Measurements from ENCODE around the gene S100PBP. TPM values are rescaled to one million over a fixed set of nuclear protein-coding genes. Genes with fewer than 3 reads are reported as not detected.

Gene S100PBP
- total and polyA plus RNA-seq, 4 experiments from 2014 or later = 6.5 to 65.5 (median 38.6) TPM

DNA sequence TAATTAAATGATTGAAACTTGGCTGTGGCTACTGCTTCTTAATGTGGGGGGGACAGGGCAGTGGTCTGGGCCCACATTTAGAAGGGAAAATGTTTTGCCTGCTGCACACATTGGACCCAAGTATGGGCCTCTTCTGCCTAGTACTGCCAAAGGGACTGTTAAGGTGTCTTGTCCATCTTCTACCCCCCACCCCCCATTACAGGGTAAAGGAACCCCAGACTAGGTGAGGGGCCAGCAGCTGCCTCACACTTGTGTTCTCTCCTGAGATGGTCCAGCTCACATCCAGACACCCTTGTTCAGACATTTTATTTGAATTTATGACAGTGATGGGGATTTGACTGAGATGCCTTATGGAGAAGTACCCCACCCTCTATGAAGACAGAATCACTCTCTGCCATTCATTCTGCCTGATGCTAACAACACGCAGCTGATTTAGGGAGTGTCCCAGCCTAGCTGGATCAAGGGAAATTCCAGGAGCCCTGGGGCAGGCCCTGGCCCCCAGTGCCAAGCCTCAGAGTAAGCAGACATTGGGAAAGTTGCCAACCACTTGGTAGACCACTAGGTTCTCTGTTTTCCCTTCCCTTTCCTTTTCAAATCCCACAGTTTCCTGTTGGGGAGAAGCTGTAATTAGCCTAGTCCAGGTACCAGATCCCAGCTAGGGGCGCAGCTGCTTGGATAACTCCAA, 42.4 kb upstream of the S100PBP start:
- peaks cover 9% of the 10 kb centered on the region for H3K4me1 ChIP-seq (ENCODE audit: insufficient read depth, low read length)
- peaks cover 32% of the 10 kb centered on the region for H3K36me3 ChIP-seq (ENCODE audit: insufficient read depth, low read length)
- no peaks in the 10 kb centered on the region for H3K27me3 Mint-ChIP-seq
- H3K36me3 Mint-ChIP-seq = peaks cover 28 to 46% of the 10 kb centered on the region in 2 donors
- no peak for DNase-seq
- H3K9me3 Mint-ChIP-seq = no peaks in the 10 kb centered on the region
- H3K4me3 Mint-ChIP-seq = no peak overlapping the region
- no peak overlapping the region for H3K27ac ChIP-seq (ENCODE audit: low read depth, low read length)
- H3K9me3 ChIP-seq (ENCODE audit: control insufficient read depth in 1 of 2, low read length in 2 of 2) = no peaks in the 10 kb centered on the region
- H3K4me1 Mint-ChIP-seq = peaks cover 5 to 16% (median 8%) of the 10 kb centered on the region in 4 donors
- CTCF ChIA-PET (ENCODE audit: partially characterized antibody) = interaction anchor here (0.7 to 8.2 kb wide), 10 partner anchors 8 to 375 kb away, joined by 3 to 184 read pairs (median 11); no protein-coding TSS in a partner anchor
- no peak overlapping the region for H3K4me3 ChIP-seq (ENCODE audit: low read length in 2 of 2)
- H3K27me3 ChIP-seq (ENCODE audit: insufficient read depth, low read length) = no peaks in the 10 kb centered on the region
- H3K27ac Mint-ChIP-seq = peak overlapping the region in 4 of 7 donors; percentile 19 to 78 (median 36)
- intact Hi-C loops (cut with micrococcal nuclease) = loop anchor here (5.0 kb wide), 1 partner anchor 97 kb away; the partner anchor contains the start of gene FNDC5
- POLR2A ChIA-PET (ENCODE audit: partially characterized antibody) = interaction anchor here (1.0 to 3.1 kb wide), 2 partner anchors 8 to 63 kb away, joined by 3 to 17 read pairs; no protein-coding TSS in a partner anchor

DNA sequence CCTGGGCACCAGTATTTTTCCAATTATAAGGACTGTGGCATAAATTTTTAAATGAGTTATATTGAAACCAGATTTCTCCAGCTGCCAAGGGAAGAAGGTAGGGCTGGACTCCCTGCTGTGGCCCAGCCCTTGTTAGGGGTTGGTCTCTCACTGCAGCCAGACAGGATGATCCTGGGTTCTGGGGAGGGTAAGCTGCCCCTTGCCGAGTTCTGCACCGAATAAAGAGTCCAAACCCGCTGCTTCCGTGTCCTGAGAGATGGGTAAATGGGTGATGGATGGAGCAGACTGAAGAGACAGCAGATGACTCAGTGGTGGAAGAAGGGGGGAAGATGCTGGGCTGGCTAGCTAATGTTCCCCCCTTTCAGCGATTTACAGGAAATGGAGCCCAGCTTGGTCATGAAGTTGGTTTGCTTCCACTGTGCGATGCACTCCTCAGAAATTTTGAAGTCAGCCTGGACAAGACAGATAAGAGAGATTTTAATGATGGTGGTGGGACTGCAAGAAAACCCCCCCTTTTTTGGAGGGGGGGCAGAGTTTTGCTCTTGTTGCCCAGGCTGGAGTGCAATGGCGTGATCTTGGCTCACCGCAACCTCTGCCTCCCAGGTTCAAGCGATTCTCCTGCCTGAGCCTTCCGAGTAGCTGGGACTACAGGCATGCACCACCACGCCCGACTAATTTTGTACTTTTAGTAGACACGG, 41.7 kb upstream of the S100PBP start:
- Mint-ChIP-seq H3K4me3 (no peak overlapping the region), H3K27ac (peak overlapping the region in 2 of 7 donors; percentile 53 to 75), H3K9me3 (no peaks in the 10 kb centered on the region), H3K4me1 (peaks cover 5 to 16% (median 8%) of the 10 kb centered on the region in 4 donors), H3K36me3 (peaks cover 35 to 53% of the 10 kb centered on the region in 2 donors), H3K27me3 (no peaks in the 10 kb centered on the region)
- Histone ChIP-seq H3K4me1 (ENCODE audit: insufficient read depth, low read length) (peaks cover 9% of the 10 kb centered on the region), H3K27me3 (ENCODE audit: insufficient read depth, low read length) (no peaks in the 10 kb centered on the region), H3K4me3 (ENCODE audit: low read length in 2 of 2) (no peak overlapping the region), H3K9me3 (ENCODE audit: control insufficient read depth in 1 of 2, low read length in 2 of 2) (no peaks in the 10 kb centered on the region), H3K36me3 (ENCODE audit: insufficient read depth, low read length) (peaks cover 39% of the 10 kb centered on the region), H3K27ac (ENCODE audit: low read depth, low read length) (no peak overlapping the region)
- POLR2A ChIA-PET (ENCODE audit: partially characterized antibody) = interaction anchor here (1.0 kb wide), 1 partner anchor 8 kb away, joined by 3 read pairs; no protein-coding TSS in a partner anchor
- intact Hi-C loops (cut with micrococcal nuclease) = no loop called here
- CTCF ChIA-PET (ENCODE audit: partially characterized antibody) = interaction anchor here (1.3 to 8.2 kb wide), 5 partner anchors 13 to 256 kb away, joined by 3 to 184 read pairs (median 29); no protein-coding TSS in a partner anchor
- DNase-seq = no peak

DNA sequence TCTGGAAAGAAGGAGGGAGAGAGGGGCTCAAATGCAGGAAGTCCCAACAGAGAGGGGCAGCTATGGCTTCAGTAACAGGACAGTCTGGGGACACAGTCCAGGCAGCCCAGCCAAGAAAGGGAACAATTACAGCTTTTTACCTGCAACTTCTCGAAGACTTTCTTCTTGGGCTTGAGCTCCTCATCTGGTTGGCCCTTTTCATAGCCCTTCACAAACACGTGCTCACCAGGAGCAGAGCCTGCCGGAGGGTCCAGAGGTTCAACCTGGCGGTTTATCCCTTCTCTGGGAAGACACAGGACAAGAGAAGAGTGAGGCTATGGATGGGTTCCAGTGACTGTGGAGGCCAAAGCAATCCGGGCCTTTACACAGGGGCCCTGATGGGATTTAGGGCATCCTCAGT, 38.2 kb upstream of the S100PBP start:
- no peaks in the 10 kb centered on the region for H3K27me3 ChIP-seq (ENCODE audit: insufficient read depth, low read length)
- POLR2A ChIA-PET (ENCODE audit: partially characterized antibody) = no interaction called here
- Mint-ChIP-seq H3K27me3 (no peaks in the 10 kb centered on the region), H3K9me3 (no peaks in the 10 kb centered on the region), H3K4me3 (no peak overlapping the region), H3K27ac (peak overlapping the region in 1 of 7 donors; percentile 10), H3K4me1 (peaks cover 0 to under 1% (median 0%) of the 10 kb centered on the region in 4 donors), H3K36me3 (peaks cover 47 to 78% of the 10 kb centered on the region in 2 donors)
- no peaks in the 10 kb centered on the region for H3K9me3 ChIP-seq (ENCODE audit: control insufficient read depth in 1 of 2, low read length in 2 of 2)
- H3K4me1 ChIP-seq (ENCODE audit: insufficient read depth, low read length) = no peaks in the 10 kb centered on the region
- no peak overlapping the region for H3K27ac ChIP-seq (ENCODE audit: low read depth, low read length)
- CTCF ChIA-PET (ENCODE audit: partially characterized antibody) = interaction anchor here (1.0 kb wide), 1 partner anchor 67 kb away, joined by 3 read pairs; no protein-coding TSS in a partner anchor
- no peak for DNase-seq
- peaks cover 62% of the 10 kb centered on the region for H3K36me3 ChIP-seq (ENCODE audit: insufficient read depth, low read length)
- intact Hi-C loops (cut with micrococcal nuclease) = no loop called here
- H3K4me3 ChIP-seq (ENCODE audit: low read length in 2 of 2) = no peak overlapping the region

DNA sequence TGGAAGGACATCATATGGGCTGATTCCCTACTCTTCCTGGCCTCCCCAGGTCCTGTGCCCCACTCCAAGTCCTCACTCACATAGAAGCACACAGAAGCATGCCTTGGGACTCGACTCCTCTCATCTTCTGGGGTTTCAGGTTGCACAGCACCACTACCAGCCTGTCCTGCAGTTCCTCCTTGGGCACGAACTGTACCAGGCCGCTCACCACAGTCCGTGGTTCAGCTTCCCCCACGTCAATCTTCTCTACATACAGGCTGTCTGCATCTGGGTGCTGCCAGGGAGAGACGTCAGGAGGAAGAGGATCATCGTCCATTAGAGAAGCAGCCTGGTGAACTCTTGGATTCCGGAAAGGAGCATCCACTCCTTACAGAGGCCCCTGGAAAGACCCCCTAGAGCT, 37.4 kb upstream of the S100PBP start:
- H3K27me3 ChIP-seq (ENCODE audit: insufficient read depth, low read length) = no peaks in the 10 kb centered on the region
- H3K36me3 ChIP-seq (ENCODE audit: insufficient read depth, low read length) = peaks cover 64% of the 10 kb centered on the region
- no peak overlapping the region for H3K4me3 ChIP-seq (ENCODE audit: low read length in 2 of 2)
- DNase-seq = no peak
- no peak overlapping the region for H3K4me3 Mint-ChIP-seq
- peak overlapping the region in 2 of 7 donors; percentile 46 to 55 for H3K27ac Mint-ChIP-seq
- no peak overlapping the region for H3K27ac ChIP-seq (ENCODE audit: low read depth, low read length)
- no peaks in the 10 kb centered on the region for H3K9me3 Mint-ChIP-seq
- H3K9me3 ChIP-seq (ENCODE audit: control insufficient read depth in 1 of 2, low read length in 2 of 2) = no peaks in the 10 kb centered on the region
- ChIA-PET POLR2A (ENCODE audit: partially characterized antibody) (no interaction called here), CTCF (ENCODE audit: partially characterized antibody) (no interaction called here)
- no peaks in the 10 kb centered on the region for H3K4me1 ChIP-seq (ENCODE audit: insufficient read depth, low read length)
- no peaks in the 10 kb centered on the region for H3K4me1 Mint-ChIP-seq
- intact Hi-C loops (cut with micrococcal nuclease) = no loop called here
- no peaks in the 10 kb centered on the region for H3K27me3 Mint-ChIP-seq
- peaks cover 53 to 78% of the 10 kb centered on the region in 2 donors for H3K36me3 Mint-ChIP-seq

DNA sequence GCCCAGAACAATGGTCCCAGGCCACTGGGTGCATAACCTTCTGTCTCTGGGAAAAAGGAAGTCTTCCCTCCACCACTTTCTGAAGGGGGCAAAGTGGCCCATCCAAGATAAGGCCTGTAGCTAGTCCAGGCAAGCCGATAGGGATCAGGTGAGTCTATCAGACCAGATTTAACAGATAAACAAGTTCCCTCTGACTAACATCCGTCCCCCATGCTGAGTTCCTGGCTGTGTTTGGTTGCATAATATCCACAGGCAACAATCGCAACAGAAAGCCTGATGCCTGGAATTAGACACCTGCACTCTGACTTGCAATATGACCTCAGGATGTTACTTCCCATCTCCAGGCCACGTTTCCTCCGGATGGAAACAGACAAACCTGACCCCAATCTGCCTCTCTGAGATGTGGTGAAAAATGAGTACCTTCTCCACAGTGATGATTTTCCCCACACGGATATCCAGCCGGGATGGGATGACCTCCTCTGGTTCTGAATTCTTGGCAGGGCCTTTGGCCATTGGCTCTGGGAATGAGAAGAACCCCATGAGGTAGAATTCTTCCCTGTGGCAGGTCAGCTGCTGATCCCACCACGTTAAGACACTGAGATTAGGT, 36.7 kb upstream of the S100PBP start:
- Mint-ChIP-seq H3K4me3 (no peak overlapping the region), H3K9me3 (no peaks in the 10 kb centered on the region), H3K27me3 (no peaks in the 10 kb centered on the region), H3K27ac (peak overlapping the region in 3 of 7 donors; percentile 16 to 65 (median 55)), H3K36me3 (peaks cover 51 to 72% of the 10 kb centered on the region in 2 donors), H3K4me1 (no peaks in the 10 kb centered on the region)
- intact Hi-C loops (cut with micrococcal nuclease) = no loop called here
- Histone ChIP-seq H3K27ac (ENCODE audit: low read depth, low read length) (no peak overlapping the region), H3K4me3 (ENCODE audit: low read length in 2 of 2) (no peak overlapping the region), H3K4me1 (ENCODE audit: insufficient read depth, low read length) (no peaks in the 10 kb centered on the region), H3K36me3 (ENCODE audit: insufficient read depth, low read length) (peaks cover 57% of the 10 kb centered on the region), H3K27me3 (ENCODE audit: insufficient read depth, low read length) (no peaks in the 10 kb centered on the region), H3K9me3 (ENCODE audit: control insufficient read depth in 1 of 2, low read length in 2 of 2) (no peaks in the 10 kb centered on the region)
- POLR2A ChIA-PET (ENCODE audit: partially characterized antibody) = no interaction called here
- DNase-seq = no peak
- CTCF ChIA-PET (ENCODE audit: partially characterized antibody) = interaction anchor here (0.7 to 1.3 kb wide), 3 partner anchors 8 to 69 kb away, joined by 3 to 7 read pairs (median 3); no protein-coding TSS in a partner anchor

DNA sequence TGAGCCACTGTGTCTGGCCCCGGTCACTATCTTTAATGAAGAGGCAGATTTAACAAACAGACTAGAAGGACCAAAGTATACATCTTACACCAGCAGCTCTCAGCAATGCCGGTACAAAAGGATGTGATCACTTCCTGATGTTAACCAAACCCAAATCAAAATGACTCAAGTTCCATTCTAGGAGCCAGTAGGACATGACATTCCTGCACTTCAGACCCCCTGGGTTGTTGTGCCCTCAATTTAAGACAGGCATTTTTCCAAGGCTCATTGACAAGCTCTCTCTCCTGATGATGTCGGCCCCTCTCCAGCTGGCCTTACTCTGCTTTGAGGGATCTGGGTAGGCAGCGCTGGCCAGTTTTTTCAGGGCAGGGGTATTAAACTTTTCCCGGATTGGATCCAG, 35.4 kb upstream of the S100PBP start:
- Histone ChIP-seq H3K36me3 (ENCODE audit: insufficient read depth, low read length) (peaks cover 61% of the 10 kb centered on the region), H3K4me3 (ENCODE audit: low read length in 2 of 2) (no peak overlapping the region), H3K9me3 (ENCODE audit: control insufficient read depth in 1 of 2, low read length in 2 of 2) (no peaks in the 10 kb centered on the region), H3K4me1 (ENCODE audit: insufficient read depth, low read length) (no peaks in the 10 kb centered on the region), H3K27me3 (ENCODE audit: insufficient read depth, low read length) (no peaks in the 10 kb centered on the region), H3K27ac (ENCODE audit: low read depth, low read length) (no peak overlapping the region)
- H3K27me3 Mint-ChIP-seq = no peaks in the 10 kb centered on the region
- H3K27ac Mint-ChIP-seq = peak overlapping the region in 1 of 7 donors; percentile 3
- H3K36me3 Mint-ChIP-seq = peaks cover 56 to 79% of the 10 kb centered on the region in 2 donors
- H3K9me3 Mint-ChIP-seq = no peaks in the 10 kb centered on the region
- H3K4me3 Mint-ChIP-seq = no peak overlapping the region
- intact Hi-C loops (cut with micrococcal nuclease) = no loop called here
- peaks cover 2 to 6% (median 3%) of the 10 kb centered on the region in 4 donors for H3K4me1 Mint-ChIP-seq
- POLR2A ChIA-PET (ENCODE audit: partially characterized antibody) = interaction anchor here (1.6 kb wide), 1 partner anchor 17 kb away, joined by 3 read pairs; no protein-coding TSS in a partner anchor
- no peak for DNase-seq
- CTCF ChIA-PET (ENCODE audit: partially characterized antibody) = interaction anchor here (0.7 to 2.8 kb wide), 6 partner anchors 9 to 262 kb away, joined by 3 to 18 read pairs (median 4); no protein-coding TSS in a partner anchor

Data from CD4-positive, alpha-beta memory T cell (primary cell).